NCI-H2196 treated with DMSO at 0.1 percent for 48 hours (cell line): ENCODE results near the gene TAB2.

Experiments
- DNase-seq: peaks from one replicate; lab custom pipeline; 2025; ENCODE audit not compliant: unreplicated experiment; lab: John Stamatoyannopoulos, UW

Gene TAB2

GRCh38 chr6:149368065-149368464, 50.6 kb downstream of the TAB2 start:
- DNase-seq: no peak

- DNase-seq: no peak
These were observed 53.6 kb downstream of the TAB2 start for GRCh38 chr6:149371154-149371553.

- DNase-seq: no peak
These were observed 54.5 kb downstream of the TAB2 start for GRCh38 chr6:149372062-149372461.

- DNase-seq: no peak
These were observed 56.0 kb downstream of the TAB2 start for GRCh38 chr6:149373511-149373910.

GRCh38 chr6:149379977-149380376, 62.5 kb downstream of the TAB2 start:
- no peak for DNase-seq

GRCh38 chr6:149380523-149380922, 63.0 kb downstream of the TAB2 start:
- DNase-seq: no peak

- no peak for DNase-seq
These were observed 65.9 kb downstream of the TAB2 start for GRCh38 chr6:149383371-149383770.

GRCh38 chr6:149384464-149384863, 67.0 kb downstream of the TAB2 start:
- DNase-seq: no peak

- DNase-seq: no peak
These were observed 68.6 kb downstream of the TAB2 start for GRCh38 chr6:149385998-149386646.

GRCh38 chr6:149387779-149388512, 70.4 kb downstream of the TAB2 start:
- DNase-seq: no peak

GRCh38 chr6:149389509-149390297, 72.2 kb downstream of the TAB2 start:
- no peak for DNase-seq

GRCh38 chr6:149392093-149392492, 74.6 kb downstream of the TAB2 start:
- DNase-seq: no peak

GRCh38 chr6:149392535-149392934, 75.0 kb downstream of the TAB2 start:
- DNase-seq: no peak

- no peak for DNase-seq
These were observed 75.6 kb downstream of the TAB2 start for GRCh38 chr6:149393002-149393679.

- no peak for DNase-seq
These were observed 77.7 kb downstream of the TAB2 start for GRCh38 chr6:149395185-149395584.

- DNase-seq: no peak
These were observed 79.9 kb downstream of the TAB2 start for GRCh38 chr6:149397384-149397783.

GRCh38 chr6:149400050-149400449, 82.5 kb downstream of the TAB2 start, which contains the start of gene SUMO4:
TSS of gene SUMO4 (plus strand) at chr6:149400262. CDS start at chr6:149400392, 130 bp downstream.
- DNase-seq: no peak

GRCh38 chr6:149403534-149403933, 86.0 kb downstream of the TAB2 start:
- DNase-seq: no peak

- DNase-seq: no peak
These were observed 88.6 kb downstream of the TAB2 start for GRCh38 chr6:149405823-149406765.

- DNase-seq: no peak
These were observed 92.1 kb downstream of the TAB2 start for GRCh38 chr6:149409617-149410016.
